ENCODE measurements around the gene CFAP74. TPM values are rescaled to one million over a fixed set of nuclear protein-coding genes. Genes with fewer than 3 reads are reported as not detected.

The CFAP74 gene
- total and polyA plus RNA-seq, 9 of the 15 experiments (the other 6 are each of a cell fraction or from before 2014, with no cell fraction given) = 0.03 to 0.15 (median 0.05) TPM; not detected in 6

GRCh38 chr1:1954831-1955441 is 48.6 kb downstream of the CFAP74 start (continued):
- TF ChIP-seq CEBPG (CRISPR knock-in tag; IDR thresholded peaks at IDR 0.05) (no peak), CEBPG (tag; conservative IDR thresholded peaks at IDR 0.05 in 1 of 2, IDR thresholded peaks at IDR 0.05 in 1 of 2) (no peak), BRD4 (IDR thresholded peaks at IDR 0.05) (no peak), KDM2B (CRISPR knock-in tag; IDR thresholded peaks at IDR 0.05) (no peak), TARDBP (IDR thresholded peaks at IDR 0.05) (no peak), MECOM (CRISPR knock-in tag; IDR thresholded peaks at IDR 0.05) (no peak), ATF2 (CRISPR knock-in tag; IDR thresholded peaks at IDR 0.05) (no peak), ZNF740 (CRISPR knock-in tag; IDR thresholded peaks at IDR 0.05) (no peak), ZNF740 (tag; IDR thresholded peaks at IDR 0.05) (no peak), IRF9 (tag; IDR thresholded peaks at IDR 0.05) (no peak), ZNF717 (CRISPR knock-in tag; IDR thresholded peaks at IDR 0.05) (no peak), ASH1L (IDR thresholded peaks at IDR 0.05; ENCODE audit: borderline replicate concordance, low read depth, partially characterized antibody) (no peak), ZNF408 (CRISPR knock-in tag; IDR thresholded peaks at IDR 0.05; ENCODE audit: low read depth) (no peak), ZNF445 (CRISPR knock-in tag; IDR thresholded peaks at IDR 0.05; ENCODE audit: low read depth) (no peak), PHB2 (IDR thresholded peaks at IDR 0.05; ENCODE audit: low read depth) (no peak), IFI16 (CRISPR knock-in tag; IDR thresholded peaks at IDR 0.05) (no peak)
- TF ChIP-seq, protein P1, sequence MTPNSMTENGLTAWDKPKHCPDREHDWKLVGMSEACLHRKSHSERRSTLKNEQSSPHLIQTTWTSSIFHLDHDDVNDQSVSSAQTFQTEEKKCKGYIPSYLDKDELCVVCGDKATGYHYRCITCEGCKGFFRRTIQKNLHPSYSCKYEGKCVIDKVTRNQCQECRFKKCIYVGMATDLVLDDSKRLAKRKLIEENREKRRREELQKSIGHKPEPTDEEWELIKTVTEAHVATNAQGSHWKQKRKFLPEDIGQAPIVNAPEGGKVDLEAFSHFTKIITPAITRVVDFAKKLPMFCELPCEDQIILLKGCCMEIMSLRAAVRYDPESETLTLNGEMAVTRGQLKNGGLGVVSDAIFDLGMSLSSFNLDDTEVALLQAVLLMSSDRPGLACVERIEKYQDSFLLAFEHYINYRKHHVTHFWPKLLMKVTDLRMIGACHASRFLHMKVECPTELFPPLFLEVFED (CRISPR knock-in tag; conservative IDR thresholded peaks at IDR 0.05) = no peak
- TF ChIP-seq, protein P2, sequence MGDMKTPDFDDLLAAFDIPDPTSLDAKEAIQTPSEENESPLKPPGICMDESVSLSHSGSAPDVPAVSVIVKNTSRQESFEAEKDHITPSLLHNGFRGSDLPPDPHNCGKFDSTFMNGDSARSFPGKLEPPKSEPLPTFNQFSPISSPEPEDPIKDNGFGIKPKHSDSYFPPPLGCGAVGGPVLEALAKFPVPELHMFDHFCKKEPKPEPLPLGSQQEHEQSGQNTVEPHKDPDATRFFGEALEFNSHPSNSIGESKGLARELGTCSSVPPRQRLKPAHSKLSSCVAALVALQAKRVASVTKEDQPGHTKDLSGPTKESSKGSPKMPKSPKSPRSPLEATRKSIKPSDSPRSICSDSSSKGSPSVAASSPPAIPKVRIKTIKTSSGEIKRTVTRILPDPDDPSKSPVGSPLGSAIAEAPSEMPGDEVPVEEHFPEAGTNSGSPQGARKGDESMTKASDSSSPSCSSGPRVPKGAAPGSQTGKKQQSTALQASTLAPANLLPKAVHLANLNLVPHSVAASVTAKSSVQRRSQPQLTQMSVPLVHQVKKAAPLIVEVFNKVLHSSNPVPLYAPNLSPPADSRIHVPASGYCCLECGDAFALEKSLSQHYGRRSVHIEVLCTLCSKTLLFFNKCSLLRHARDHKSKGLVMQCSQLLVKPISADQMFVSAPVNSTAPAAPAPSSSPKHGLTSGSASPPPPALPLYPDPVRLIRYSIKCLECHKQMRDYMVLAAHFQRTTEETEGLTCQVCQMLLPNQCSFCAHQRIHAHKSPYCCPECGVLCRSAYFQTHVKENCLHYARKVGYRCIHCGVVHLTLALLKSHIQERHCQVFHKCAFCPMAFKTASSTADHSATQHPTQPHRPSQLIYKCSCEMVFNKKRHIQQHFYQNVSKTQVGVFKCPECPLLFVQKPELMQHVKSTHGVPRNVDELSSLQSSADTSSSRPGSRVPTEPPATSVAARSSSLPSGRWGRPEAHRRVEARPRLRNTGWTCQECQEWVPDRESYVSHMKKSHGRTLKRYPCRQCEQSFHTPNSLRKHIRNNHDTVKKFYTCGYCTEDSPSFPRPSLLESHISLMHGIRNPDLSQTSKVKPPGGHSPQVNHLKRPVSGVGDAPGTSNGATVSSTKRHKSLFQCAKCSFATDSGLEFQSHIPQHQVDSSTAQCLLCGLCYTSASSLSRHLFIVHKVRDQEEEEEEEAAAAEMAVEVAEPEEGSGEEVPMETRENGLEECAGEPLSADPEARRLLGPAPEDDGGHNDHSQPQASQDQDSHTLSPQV (IDR thresholded peaks at IDR 0.05) = no peak
- TF ChIP-seq, protein P3, sequence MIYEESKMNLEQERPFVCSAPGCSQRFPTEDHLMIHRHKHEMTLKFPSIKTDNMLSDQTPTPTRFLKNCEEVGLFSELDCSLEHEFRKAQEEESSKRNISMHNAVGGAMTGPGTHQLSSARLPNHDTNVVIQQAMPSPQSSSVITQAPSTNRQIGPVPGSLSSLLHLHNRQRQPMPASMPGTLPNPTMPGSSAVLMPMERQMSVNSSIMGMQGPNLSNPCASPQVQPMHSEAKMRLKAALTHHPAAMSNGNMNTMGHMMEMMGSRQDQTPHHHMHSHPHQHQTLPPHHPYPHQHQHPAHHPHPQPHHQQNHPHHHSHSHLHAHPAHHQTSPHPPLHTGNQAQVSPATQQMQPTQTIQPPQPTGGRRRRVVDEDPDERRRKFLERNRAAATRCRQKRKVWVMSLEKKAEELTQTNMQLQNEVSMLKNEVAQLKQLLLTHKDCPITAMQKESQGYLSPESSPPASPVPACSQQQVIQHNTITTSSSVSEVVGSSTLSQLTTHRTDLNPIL (CRISPR knock-in tag; IDR thresholded peaks at IDR 0.05) = no peak
